Lower lobe of right lung (tissue), 2 donors: ENCODE measurements around the gene TBATA. TPM values are rescaled to one million over a fixed set of nuclear protein-coding genes. Genes with fewer than 3 reads are reported as not detected.

Experiments
- ATAC-seq, 2 donors: fragments of 200-7000 bp; cut with Tn5 transposase; one replicate each; pipeline ENCODE4 v1.9.1; 2020 to 2022; ENCODE audit warnings: mild to moderate bottlenecking in 2 of 2, moderate library complexity in 2 of 2
- DNase-seq: peaks from one replicate; pipeline ENCODE4 v3.0.0-alpha.2; 2020
- H3K27ac ChIP-seq: fragments of 200-600 bp; one replicate; pipeline ENCODE4 v1.8.0; 2022
- H3K27me3 ChIP-seq: fragments of 200-600 bp; one replicate; pipeline ENCODE4 v1.8.0; 2022; ENCODE audit warnings: low read depth
- H3K36me3 ChIP-seq: fragments of 200-600 bp; one replicate; pipeline ENCODE4 v1.8.0; 2022; ENCODE audit warnings: mild to moderate bottlenecking
- H3K4me1 ChIP-seq: fragments of 200-600 bp; one replicate; pipeline ENCODE4 v1.8.0; 2022
- H3K4me3 ChIP-seq: fragments of 200-600 bp; one replicate; pipeline ENCODE4 v1.8.0; 2022; ENCODE audit warnings: mild to moderate bottlenecking
- H3K9me3 ChIP-seq: fragments of 200-600 bp; one replicate; pipeline ENCODE4 v1.8.0; 2022
- intact Hi-C: fragments of 100-400 bp; cut with DNase I; formaldehyde crosslinking; loops from one replicate; pipeline ENCODE4 v1.11.0; 2022
- total RNA-seq: library from RNA; stranded (reverse); fragmentation: NEBNext Ultra II Directional; extraction: Animal tissue kit (Norgen Biotek cat#: 25700); gene quantifications from one replicate; pipeline ENCODE4 v1.2.1, GENCODE V29; 2021
- TF ChIP-seq, protein P1 (sequence below): fragments of 200-600 bp; IDR thresholded peaks from one replicate; pipeline ENCODE4 v1.8.0; 2022; ENCODE audit warnings: antibody characterized with exemption, mild to moderate bottlenecking
- donor health status: DM: no; HTN: yes; CAD: no; lungs with severe emphysema.

TBATA gene
- total RNA-seq, 1 donor from 2014 or later, result not detected

DNA sequence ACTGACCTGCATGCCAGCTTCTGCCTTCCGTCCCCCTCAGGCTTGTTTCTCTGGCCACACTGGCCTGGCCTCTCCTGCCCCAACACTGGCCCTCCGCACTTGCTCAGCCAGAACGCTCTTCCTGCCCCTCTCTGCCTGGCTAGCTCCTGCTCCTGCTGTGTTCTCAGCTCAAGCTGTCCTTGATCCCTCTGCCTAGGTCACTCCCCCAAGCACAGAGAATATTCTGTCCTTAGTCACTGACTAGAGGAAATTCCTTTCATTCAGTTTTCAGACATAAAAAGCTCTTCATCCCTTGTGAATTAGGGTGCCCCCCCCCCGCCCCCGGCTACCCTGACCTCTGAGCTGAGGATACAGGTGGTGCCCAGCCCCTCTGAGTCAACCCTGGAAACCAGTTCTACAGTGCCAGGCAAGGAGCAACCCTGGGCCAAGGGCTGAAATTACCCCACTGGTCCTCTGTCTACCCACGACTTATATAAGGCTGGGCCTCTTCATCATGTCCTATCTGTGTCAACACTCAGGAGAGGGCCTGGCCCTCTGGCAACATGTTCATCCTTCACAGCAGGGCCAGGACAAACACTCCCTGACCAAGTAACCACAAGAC lies 23.9 kb upstream of the TBATA start:
- Histone ChIP-seq H3K4me1 (no peaks in the 10 kb centered on the region), H3K4me3 (no peak overlapping the region), H3K36me3 (no peaks in the 10 kb centered on the region), H3K27me3 (no peaks in the 10 kb centered on the region), H3K27ac (no peak overlapping the region), H3K9me3 (no peaks in the 10 kb centered on the region)
- no peak for ATAC-seq
- TF ChIP-seq, protein P1, sequence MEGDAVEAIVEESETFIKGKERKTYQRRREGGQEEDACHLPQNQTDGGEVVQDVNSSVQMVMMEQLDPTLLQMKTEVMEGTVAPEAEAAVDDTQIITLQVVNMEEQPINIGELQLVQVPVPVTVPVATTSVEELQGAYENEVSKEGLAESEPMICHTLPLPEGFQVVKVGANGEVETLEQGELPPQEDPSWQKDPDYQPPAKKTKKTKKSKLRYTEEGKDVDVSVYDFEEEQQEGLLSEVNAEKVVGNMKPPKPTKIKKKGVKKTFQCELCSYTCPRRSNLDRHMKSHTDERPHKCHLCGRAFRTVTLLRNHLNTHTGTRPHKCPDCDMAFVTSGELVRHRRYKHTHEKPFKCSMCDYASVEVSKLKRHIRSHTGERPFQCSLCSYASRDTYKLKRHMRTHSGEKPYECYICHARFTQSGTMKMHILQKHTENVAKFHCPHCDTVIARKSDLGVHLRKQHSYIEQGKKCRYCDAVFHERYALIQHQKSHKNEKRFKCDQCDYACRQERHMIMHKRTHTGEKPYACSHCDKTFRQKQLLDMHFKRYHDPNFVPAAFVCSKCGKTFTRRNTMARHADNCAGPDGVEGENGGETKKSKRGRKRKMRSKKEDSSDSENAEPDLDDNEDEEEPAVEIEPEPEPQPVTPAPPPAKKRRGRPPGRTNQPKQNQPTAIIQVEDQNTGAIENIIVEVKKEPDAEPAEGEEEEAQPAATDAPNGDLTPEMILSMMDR, result no peak
- intact Hi-C loops, result no loop called here
- no peak for DNase-seq

DNA sequence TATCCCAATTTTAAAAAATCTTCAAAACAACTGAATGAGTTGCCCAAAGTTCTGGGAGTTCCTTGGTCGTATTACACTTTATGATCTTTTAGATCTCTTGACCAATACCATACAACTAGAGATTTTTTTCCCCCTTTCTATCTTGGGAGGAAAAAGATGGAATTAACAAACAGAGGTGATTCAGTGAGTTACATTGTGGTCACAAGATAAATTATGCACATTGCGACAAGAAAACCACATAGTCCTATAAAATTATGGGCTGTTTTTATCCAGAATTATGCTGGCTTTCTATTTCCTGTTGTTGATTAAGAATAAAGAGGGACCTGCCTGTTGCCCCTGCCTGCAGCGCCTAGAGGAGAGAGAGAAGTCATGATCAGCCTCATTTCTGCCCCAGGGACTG lies 22.4 kb upstream of the TBATA start:
- TF ChIP-seq, protein P1, result no peak
- ATAC-seq (no peak), DNase-seq (no peak)
- no peak overlapping the region for H3K27ac ChIP-seq
- H3K4me1 ChIP-seq, result no peaks in the 10 kb centered on the region
- H3K4me3 ChIP-seq, result no peak overlapping the region
- H3K36me3 ChIP-seq, result no peaks in the 10 kb centered on the region
- no peaks in the 10 kb centered on the region for H3K27me3 ChIP-seq
- intact Hi-C loops, result no loop called here
- H3K9me3 ChIP-seq, result no peaks in the 10 kb centered on the region

DNA sequence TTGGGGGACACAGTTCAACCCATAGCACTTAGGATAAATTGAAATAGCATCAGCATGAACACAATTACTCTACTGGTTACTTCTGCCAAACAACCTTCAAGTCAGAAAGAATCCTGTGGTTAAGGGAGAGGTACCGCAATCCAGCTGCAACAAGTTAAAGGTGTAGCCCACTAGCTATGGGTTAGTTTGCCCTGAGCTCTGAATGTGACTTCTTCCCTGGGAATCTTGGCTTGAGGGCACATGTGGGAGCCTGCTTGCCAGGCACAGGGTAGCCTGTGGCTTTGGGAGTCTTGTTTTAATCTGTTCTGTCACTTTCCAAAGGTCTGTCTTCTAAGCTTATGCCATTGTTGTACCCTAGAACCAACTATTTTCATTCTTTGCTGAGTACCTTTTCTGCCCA lies 21.7 kb upstream of the TBATA start:
- intact Hi-C loops, result no loop called here
- H3K4me1 ChIP-seq, result no peaks in the 10 kb centered on the region
- no peak overlapping the region for H3K27ac ChIP-seq
- TF ChIP-seq, protein P1, result no peak
- no peak for DNase-seq
- no peak overlapping the region for H3K4me3 ChIP-seq
- no peak for ATAC-seq
- no peaks in the 10 kb centered on the region for H3K9me3 ChIP-seq
- no peaks in the 10 kb centered on the region for H3K36me3 ChIP-seq
- H3K27me3 ChIP-seq, result no peaks in the 10 kb centered on the region

DNA sequence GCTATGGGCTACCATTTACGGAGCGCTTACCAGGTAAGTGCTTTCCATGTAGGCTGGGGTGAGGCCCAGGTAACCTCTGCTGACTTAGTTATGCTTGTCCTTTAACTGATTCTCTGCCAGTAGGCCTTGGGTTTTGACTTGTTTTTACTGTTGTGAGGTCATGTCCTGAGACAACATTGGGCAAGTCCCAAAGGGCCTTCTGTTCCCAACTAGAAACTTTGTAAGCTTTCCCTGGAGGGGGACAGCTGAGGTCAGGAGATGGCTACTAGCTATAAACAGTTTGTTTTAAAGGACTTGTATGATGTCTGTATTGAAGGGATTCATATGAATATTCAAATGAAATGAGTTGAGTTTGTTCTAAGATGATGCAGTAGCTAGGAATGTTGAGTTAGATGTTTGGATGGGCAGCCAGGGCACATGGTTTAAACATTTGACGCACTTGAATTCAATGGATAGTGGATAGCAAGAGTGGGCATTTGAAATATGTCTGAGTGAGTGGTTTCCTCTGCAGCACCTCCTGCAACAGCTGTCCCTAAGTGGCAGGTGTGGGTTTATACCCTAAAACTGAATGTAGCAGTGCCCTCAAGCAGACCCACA lies 20.5 kb upstream of the TBATA start:
- H3K27me3 ChIP-seq, result no peaks in the 10 kb centered on the region
- DNase-seq (no peak), ATAC-seq (no peak)
- H3K27ac ChIP-seq, result no peak overlapping the region
- no peaks in the 10 kb centered on the region for H3K36me3 ChIP-seq
- H3K4me3 ChIP-seq, result no peak overlapping the region
- TF ChIP-seq, protein P1, result no peak
- intact Hi-C loops, result no loop called here
- no peaks in the 10 kb centered on the region for H3K4me1 ChIP-seq
- no peaks in the 10 kb centered on the region for H3K9me3 ChIP-seq

DNA sequence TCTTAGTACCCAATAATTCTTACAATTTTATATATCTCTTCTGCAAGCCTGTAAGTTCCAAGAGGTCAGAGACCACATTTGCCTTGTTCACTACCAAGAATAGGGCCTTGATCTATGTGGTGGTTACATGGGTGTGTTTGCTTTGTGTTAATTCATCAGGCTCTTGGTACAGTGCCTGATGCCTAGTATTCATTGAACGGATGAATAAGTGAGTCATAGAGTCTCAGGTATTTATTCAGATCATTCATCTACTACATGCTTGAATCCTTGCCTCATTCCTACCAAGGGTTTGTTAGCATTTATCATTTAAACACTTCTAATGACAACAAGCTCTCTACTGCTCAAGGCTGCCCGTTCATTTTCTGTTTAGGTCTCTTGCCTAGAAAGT lies 19.2 kb upstream of the TBATA start:
- TF ChIP-seq, protein P1, result no peak
- intact Hi-C loops, result no loop called here
- Histone ChIP-seq H3K27ac (no peak overlapping the region), H3K4me1 (no peaks in the 10 kb centered on the region), H3K4me3 (no peak overlapping the region), H3K27me3 (no peaks in the 10 kb centered on the region), H3K36me3 (no peaks in the 10 kb centered on the region), H3K9me3 (no peaks in the 10 kb centered on the region)
- ATAC-seq (no peak), DNase-seq (no peak)
